GM10847 (cell line): Measurements from ENCODE around the gene JAKMIP2.

Source experiments
- POLR2A ChIP-seq: IDR thresholded peaks from 2 replicates; pipeline ENCODE4 v1.6.1; 2011; ENCODE audit not compliant: insufficient read length; ENCODE audit errors: extremely low read depth

JAKMIP2 gene

DNA sequence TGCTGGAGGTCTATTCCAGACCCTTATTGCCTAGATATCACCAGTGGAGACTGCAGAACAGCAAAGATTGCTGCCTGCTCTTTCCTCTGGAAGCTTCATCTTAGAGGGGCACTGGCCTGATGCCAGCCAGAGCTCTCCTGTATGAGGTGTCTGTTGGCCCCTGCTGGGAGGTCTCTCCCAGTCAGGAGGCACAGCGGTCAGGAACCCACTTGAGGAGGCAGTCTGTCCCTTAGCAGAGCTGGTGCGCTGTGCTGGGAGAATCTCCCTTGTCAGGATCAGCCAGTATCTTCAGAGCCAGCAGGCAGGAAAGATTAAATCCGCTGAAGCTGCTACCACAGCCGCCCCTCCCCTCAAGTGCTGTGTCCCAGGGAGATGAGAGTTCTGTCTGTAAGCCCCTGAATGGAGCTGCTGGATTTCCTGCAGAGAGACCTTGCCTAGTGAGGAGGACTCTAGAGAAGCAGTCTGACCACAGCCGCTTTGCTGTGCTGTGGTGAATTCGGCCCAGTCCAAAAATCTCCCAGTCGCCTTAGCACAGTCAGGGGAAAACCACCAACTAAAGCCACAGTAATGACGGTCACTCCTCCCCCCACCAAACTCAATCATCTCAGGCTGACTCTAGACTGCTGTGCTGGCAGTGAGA is 124.1 kb downstream of the JAKMIP2 start:
- TF ChIP-seq POLR2A = no peak

DNA sequence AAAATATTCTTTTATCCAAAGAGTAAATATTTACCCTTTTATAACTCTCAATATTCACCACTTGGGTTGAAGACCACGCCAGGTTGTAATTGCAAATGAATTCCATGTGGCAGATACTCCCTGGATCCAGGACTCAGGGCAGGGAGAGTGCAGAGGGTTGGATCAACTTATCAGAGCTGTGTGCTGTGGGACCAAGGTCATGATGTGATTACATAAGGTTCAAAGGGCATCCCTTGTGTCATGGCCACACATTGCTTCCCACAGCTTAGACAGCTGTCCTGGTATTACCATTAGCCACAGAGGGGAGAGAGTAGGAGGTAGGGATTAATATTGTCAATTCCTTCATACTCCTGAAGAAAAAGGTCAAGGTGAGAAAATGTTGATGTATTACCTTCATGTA is 133.9 kb downstream of the JAKMIP2 start:
- no peak for TF ChIP-seq POLR2A

DNA sequence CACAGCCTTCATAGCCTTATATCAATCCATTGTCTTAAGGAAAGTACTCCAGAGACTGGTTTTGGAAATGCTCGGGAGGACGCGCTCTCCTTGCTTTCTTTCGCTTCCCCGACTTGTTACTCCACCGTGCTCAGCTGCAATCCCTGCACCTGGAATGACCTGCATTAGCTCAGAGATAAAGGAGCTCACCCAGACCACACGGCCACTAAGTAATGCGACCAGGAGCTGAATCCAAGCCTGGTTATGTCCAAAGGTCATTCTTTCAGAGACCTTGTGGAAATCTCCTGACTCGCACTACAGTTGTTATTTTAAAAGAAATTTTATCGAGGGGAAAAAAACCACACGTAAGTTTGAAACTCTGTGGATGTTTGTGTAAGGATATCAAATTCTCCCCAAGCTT is 137.3 kb downstream of the JAKMIP2 start:
- TF ChIP-seq POLR2A = no peak

DNA sequence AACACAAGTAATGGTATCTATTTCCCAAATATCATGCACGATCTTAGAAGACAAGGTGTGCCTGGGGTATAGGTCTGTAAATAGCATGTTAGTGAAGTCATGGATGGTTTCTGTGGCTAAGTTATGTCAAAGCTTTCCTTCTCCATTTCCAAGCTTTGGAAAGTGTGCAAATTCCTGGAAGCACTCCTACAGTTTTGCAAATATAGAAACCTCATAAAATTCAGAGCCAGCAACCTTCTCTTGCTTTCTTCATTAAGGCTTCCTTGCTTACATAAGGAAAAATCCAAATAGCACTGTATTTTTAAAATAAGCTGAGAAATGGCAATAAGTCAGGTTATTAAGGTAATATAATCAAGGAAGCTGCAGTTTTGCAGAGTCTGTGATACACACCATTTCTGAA is 138.1 kb downstream of the JAKMIP2 start:
- TF ChIP-seq POLR2A = no peak

DNA sequence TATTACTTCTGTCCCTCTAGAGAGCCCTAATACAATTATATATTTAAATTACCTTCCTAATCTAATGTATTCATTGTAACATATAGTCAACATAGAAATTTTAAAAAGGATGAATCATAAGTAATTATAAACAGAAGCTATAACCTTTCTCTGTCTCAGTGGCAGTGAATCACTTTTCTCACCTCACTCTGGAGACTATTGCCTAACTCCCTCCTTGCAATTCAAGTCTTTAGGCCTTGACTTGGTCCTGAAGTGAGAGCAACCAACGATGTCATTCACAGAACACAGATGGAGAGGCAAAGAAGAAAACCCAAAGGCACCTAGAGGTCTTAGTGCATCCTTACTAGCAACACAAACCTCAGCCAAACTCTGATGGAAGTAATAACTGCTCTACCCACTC is 139.4 kb downstream of the JAKMIP2 start:
- no peak for TF ChIP-seq POLR2A

DNA sequence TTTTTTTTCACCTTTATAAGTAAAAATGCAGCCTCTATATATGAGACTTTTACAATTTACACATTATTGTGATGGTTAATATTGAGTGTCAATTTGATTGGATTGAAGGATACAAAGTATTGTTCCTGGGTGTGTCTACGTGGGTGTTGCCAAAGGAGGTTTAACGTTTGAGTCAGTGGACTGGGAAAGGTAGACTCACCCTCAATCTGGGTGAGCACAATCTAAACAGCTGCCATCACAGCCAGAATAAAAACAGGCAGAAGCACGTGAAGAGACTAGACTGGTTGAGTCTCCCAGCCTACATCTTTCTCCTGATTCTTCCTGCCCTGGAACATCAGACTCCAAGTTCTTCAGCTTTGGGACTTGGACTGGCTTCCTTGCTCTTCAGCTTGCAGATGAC is 139.9 kb downstream of the JAKMIP2 start:
- no peak for TF ChIP-seq POLR2A

DNA sequence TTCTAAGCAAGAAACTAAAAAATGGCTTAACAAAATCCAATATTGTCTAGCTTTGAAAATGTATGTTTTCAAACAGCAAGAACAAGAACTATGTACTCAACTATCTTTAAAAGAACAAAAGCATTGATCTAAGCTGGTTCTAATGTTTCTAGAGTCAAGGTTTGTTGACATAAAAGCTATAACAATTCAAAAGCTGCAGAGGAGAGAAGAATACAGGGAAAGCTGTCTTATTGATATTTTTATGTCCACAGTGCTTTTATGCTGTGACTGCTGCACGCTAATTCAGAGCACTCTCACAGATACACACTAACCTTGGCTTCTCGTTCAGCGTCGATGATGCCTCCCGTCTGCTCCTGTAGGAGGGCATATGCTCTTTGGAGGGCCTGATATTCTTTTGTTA is 143.2 kb downstream of the JAKMIP2 start:
- TF ChIP-seq POLR2A = no peak

DNA sequence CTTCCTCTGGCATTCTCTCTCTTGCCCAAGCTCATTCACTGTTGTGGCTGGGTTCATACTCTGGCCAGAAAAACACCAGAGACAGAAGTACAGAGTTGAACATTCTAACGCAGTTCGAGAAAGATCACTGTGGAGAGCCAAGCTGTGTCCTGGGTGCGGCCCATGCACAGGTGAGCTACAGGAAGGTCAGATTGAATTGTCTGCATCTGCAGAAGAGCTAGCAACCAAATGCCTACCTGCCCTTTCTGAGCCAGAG is 145.9 kb downstream of the JAKMIP2 start:
- TF ChIP-seq POLR2A = no peak

DNA sequence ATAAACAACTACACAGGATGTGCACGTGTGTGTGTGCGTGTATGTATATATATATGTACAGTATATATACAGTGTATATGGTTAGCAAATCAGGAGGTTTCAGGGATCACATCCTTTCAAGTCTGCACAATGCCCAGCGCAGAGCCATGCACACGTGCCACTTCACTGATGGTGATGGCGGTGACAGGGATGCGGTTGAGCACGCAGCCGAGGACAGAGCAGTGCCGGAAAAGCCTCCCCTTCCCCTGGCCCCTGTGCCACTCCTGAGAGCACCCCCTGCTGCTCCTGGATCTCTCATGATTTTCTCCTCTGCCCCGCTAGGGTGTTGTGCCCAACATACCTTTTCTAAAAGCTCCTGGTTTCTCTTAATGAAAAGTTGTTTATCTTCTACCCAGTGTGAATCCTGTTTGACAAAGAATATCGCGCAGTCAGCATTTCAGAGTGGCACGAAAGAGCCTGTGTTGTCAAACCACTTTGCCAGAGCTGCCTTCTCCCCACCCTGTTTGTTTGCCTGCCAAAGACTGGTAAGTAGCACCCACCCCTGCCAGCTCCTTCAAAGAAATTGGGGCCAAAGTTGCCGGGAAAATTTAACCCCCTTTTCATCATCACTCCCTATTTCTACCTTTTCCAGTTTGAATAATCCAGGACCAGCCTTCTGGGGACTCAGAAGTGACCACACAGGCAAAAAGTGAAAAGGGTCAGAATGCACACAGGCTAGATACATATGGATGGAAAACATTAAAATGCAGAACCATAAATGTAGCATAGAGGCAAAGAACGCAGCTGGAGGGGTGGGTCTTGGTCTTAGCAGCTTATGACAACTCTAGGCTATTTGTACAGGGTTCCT is 146.4 kb downstream of the JAKMIP2 start:
- no peak for TF ChIP-seq POLR2A

DNA sequence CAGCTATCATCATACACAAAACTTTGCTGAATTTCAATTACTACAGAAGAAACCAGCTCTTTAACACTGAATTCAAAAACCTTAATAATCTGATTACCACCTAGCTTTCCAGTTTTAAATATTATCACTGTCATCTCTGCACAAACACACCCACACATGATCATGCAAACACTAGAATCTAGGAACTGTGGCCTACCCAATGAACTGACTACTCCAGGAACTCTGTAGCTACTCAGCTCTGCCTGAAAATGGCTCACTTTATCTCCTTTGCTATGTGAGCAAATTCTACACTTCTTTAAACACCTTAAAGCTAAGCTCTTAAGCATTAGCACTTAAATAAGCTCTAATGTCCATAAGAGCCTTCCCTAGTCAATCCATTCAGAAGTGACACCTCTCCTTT is 149.4 kb downstream of the JAKMIP2 start:
- no peak for TF ChIP-seq POLR2A

DNA sequence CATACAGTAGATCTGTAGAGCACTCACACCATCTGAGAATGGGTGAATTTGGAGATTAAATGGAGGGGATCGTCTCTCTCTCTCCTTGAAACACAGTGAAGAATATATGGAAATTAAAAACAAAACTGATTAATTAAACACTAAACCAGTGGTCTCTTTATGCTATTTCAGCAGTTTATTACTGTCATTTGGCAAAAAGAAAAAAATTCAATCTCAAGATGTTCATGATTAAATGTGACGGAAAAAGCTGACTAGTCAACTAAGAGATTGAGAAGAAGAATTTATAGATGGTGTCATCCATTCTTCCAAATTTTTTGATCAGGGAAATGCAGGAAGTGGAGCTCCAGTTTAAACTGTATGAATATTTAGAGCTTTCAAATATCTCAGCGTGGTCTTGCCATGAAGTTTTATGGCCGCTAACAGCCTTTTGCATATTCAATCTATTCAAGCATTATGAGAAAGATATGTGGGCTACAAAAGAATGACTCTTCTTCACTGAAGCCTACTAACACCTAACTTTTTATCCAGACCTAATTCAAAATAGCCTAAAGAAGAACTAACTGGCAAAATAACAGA is 151.0 kb downstream of the JAKMIP2 start:
- no peak for TF ChIP-seq POLR2A

DNA sequence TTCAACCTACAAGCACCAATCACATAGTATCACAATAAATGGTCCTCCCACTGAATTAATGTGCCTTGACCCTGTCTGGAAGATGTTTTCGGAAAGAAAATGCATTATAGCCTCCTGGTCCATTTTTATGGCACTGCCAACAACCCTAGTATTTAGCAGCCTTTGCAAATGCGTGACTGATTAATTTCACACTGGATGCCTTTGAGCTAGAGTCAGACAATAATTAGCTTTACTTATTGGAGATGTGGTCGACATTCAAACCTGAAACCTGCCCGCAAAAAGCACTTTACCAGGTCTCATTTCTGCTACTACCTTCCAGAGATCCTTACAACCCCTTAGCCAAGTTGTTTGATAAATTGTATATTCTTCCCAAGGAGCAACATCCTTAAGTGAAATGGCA is 153.3 kb downstream of the JAKMIP2 start:
- TF ChIP-seq POLR2A = no peak

DNA sequence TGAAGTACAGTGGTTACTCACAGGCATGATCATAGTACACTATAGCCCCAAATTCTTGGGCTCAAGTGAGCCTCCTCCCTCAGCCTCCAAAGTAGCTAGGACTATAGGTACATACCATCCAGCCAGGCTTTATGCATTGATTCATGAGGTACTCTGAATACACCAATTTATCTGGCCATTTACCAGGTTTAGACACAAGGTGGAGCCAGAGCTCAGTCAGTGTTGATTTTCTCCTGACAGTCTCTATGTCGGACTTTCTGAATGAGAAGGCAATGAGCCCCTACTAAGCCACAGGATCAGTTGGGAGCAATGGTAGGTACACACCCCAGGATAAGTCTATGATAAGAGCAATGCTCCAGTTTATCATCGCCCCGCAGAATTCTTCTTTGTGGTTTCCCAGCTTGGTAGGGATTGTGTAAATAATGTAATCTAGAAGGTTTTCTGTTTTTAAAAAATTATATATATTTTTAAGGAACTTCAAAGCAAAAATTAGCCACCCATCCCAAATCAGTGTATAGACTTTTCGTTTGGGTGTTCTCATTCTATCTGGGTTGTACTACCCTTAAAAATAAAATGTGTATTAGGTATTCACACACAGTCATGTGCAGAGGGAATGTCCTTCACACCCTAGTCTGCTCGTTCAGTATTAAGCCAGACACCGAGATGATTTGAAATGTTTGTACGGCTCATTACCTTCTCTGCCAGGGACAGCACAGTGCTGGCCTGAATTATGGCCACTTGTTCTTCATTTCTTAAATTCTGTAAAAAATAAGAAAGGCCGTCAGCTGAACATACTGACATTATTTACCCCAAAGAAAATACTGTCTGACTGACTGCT is 154.3 kb downstream of the JAKMIP2 start:
- no peak for TF ChIP-seq POLR2A

DNA sequence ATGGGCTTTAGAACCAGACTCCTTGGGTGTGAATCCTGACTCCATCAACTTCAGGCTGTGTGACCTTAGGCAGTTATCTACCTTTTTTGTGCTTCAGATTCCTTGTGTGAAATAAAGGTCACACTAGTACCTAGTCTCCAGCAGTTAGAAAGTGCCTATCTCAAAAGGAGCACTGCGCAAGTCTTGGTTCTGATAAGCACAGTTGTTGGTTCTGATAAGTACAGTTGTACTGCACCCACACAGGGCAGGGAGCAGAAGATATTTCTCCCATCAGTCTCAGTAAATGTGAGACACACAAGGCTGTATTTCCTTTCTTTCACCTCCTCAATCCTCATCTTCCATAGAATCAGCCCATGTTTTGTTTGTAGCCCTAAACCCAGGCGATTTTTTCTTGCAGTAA is 156.1 kb downstream of the JAKMIP2 start:
- TF ChIP-seq POLR2A = no peak

DNA sequence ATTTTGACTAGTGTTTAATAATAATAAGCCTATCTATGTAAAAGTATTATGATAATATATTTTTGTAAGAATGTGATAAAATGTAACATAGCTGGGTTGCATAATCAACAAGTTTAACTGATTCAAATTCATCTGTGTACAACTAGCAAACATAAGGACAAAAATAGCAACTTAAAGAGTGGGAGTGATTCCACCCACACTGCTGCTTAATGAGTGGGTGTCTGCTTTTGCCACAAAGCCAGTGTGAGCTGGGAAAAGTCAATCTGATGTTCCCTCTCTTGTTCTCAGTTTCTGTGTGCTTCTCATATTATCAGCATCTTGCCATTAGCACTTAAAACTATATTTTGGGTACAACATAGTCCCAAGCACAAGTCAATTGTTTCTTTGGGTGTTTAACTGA is 161.5 kb downstream of the JAKMIP2 start:
- no peak for TF ChIP-seq POLR2A
